OCI-M2 (cell line): ENCODE results near the gene NPHP4.

Source experiments
- DNase-seq: peaks from one replicate; lab custom pipeline; 2025; ENCODE audit not compliant: unreplicated experiment; lab: John Stamatoyannopoulos, UW

NPHP4 gene

GRCh38 chr1:5991381-5992025, 722 bp downstream of the NPHP4 start:
- no peak for DNase-seq

- DNase-seq: no peak
These were observed 1.3 kb downstream of the NPHP4 start for GRCh38 chr1:5990913-5991312.

GRCh38 chr1:5989731-5990271, 2.4 kb downstream of the NPHP4 start:
- no peak for DNase-seq

DNA sequence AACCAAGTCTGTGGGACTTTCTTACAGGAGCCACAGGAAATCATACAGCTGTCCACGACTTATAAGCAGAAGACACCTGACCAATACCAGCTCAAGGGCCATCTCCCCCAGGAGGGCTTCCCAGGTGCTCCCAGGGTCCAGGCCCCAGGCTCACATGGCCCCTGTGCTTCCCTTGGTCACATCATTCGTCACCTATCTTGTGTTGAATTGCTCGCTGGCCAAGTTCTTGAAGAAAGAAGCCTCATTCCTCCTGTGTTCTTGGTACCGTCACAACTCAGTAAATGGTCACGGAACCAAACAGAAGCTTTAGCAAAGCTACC, 3.0 kb downstream of the NPHP4 start:
- no peak for DNase-seq

GRCh38 chr1:5988596-5989285, 3.5 kb downstream of the NPHP4 start:
- no peak for DNase-seq

DNA sequence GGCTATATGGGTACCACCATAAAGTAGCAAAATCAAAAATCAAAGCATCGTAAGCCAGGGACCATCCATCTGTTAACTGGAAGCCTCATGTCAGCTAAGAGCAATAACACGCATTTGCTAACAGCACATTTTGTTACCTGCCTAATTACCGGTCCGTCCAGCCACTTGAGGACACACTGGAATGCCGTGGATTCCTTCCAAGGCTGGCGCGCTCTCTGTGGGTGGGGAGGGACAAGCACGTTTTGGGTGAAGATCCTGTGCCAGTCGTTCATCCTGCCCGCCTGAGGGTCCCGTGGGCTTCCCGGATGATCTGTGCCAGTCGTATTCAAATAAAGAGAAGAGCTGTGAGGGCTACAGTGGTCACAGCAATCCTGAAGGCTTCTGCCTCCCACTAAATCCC, 6.2 kb downstream of the NPHP4 start:
- no peak for DNase-seq

DNA sequence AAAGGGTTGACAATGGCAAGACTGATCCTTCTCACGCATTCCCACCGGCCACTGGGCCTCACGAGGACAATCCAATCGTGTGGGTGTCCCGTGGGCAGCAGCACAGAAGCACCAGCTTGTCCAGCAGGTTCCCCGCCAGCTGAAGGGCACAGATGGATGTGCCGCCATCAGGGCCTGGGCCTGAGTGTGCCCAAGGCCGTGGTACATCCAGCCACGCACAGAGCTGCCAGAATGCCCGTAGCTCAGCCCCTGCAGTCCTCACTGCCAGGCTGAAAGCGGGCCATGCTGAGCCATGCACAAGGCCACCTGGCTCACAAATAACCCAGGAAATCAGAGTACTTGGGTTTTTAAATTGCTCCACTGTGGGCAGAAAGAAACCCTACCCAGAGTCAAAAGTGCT, 7.0 kb downstream of the NPHP4 start:
- DNase-seq: no peak

DNA sequence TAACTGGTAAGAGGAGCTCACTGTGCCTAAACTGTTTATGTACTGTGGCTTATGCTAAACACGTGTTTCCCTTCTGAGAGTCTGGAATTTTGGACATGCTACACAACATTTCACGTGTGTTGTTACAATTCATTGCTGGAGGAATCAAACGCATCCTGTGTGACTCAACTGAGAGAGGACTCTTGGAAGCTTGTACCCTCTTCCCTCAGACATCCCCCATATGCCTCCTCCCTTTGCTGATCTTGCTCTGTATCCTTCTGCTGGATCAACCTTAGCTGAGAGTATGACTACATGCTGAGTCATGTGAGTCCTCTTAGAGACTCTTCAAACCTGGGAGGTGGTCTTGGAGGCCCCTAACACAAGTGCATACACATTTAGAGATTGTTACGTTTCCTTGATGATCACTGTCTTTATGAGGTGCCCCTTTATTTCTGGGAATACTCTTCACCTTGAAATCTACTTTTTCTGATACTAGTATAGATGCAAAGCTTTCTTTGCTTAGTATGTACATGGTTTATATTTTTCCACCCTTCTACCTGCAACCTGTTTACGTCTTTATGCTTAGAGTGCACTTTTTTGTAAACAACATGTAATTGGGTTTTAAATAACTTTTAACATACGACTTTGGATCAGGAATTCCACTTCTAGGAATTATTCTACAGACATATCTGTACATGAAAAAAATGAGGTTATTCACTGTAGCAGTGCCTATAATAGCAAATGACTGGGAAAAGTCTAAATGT, 8.7 kb downstream of the NPHP4 start:
- no peak for DNase-seq

- no peak for DNase-seq
These were observed 9.4 kb downstream of the NPHP4 start for GRCh38 chr1:5982868-5983267.

GRCh38 chr1:5982276-5982675, 9.9 kb downstream of the NPHP4 start:
- DNase-seq: no peak

GRCh38 chr1:5981009-5981380, 11.2 kb downstream of the NPHP4 start:
- DNase-seq: no peak

GRCh38 chr1:5980314-5981008, 11.8 kb downstream of the NPHP4 start:
- DNase-seq: no peak

DNA sequence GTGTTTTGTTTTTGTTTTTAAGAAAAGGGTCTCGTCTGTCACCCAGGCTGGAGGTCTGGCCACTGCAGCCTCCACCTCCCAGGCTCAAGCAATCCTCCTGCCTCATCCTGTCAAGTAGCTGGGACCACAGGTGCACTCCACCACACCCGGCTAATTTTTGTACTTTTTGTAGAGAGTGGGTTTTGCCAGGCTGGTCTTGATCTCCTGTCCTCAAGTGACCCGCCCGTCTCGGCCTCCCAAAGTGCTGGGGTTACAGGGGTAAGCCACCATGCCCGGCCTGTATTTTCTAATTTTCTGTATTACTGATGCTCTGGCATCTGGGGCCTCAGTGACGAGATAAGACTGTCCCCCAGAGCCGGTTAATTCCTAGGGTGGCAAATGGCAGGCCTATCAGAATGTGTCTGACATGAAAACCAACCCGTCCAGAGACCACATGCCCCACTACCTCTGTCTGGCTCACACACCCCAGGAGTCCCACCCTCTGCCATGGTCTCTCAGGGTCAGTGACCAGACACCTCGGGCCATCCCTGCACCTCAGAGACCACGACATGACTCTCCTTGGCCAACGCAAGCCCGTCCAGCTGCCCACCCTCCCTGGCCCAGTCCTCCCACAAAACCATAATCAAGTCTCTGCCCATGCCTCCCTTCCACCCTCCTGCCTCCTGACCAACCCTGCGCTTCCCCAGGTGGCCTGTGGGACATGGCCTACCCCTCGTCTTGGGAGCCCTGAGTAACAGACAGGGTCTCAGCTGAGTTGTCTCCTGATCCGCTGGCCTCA, 12.5 kb downstream of the NPHP4 start:
- DNase-seq: no peak

DNA sequence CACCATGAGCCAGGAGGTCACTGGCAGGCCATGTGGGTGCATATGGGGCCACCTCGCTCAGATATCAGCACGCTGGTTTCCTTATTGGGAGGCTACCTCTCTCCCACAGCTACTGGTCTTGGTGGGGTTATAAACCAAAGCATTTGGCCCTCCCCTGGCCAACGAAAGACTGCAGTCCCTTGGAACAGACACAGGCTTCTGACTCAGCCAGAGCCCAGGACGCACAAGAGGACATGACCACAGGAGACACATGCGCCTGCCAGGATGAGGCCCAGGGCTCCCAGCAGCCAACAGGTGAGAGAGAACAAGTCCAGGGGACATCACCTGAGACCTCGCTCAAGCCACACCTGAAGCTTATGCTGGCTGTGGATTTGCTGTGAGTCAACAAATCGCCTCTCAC, 13.8 kb downstream of the NPHP4 start:
- no peak for DNase-seq

DNA sequence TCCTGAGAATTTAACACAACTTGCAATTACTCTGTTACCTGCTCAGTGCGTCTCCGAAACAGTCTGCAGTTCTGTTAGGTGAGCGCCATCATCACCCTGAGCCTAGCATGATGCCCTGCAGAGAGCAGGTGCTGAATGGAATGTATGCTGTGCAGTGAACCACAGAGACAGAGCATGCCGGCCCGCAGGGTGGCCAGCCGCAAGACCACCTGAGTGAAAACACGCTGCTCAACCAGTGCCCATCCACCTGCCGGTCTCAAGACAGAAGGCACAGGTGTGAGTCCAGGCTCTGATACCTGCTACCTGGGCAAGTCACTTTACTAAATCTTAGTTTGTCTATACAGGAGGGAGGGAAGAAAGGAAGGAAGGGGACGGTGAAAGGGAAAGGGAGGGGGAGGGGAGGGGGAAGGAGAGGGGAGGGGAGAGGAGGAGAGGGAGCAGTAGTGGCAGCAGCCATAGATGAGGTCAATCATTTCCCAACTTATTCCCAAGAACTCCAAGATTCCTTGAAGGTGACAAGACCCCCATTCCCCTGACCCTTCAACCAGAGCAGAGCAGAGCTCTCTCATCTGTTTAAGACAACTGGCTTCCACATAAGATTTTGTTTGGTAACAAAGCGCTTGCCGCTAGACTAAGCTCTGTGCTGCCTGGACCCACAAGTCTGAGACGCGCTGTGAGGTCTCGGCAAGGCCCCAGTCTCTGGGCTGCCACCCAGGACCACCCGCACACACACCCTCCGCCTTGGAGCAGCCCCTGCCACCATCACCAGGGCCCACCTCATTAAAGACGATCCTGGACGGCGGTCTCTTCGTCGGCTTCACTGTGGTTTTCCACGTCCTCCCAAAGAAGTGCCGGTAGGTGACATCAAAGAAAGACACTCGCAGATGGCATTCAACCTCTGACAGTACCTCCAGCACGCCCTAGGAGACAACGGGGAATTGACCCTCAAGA, 14.5 kb downstream of the NPHP4 start:
- no peak for DNase-seq

DNA sequence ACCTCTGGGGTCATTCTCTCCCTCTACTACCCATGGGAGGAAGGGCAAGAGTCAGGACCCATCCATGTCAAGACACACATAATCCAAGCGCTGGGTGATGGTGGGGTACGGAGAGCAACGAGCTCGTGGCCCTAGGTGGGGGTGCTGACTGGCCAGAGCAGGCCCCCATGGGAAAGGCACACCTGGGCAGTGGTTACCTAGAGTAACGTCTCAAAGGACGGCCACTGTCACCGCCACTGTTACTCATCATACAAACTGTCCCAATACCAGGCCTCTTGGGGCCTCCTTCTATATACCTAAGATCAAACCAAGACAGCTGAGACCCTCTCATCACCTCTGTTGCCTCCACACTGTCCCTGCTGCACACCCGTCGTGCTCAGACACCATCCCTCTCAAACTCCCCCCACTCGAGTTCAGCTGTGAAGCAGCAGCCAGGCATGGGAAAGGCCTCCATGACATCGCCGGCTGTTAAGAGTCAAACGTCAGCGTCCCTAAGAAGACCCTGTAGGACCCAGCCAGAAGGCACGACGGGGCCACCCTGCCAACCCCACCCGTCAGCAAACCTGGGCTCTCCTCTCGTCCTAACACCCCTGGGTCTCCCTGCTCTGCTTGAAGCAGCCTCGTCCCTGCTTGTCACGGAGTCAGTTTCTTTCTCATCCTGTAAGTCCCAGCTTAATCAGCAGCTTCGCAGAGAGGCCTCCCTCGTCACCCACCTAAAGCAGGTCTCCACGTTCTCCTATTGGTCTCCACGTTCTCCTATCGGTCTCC, 15.3 kb downstream of the NPHP4 start:
- no peak for DNase-seq

GRCh38 chr1:5976231-5976630, 16.0 kb downstream of the NPHP4 start:
- no peak for DNase-seq

DNA sequence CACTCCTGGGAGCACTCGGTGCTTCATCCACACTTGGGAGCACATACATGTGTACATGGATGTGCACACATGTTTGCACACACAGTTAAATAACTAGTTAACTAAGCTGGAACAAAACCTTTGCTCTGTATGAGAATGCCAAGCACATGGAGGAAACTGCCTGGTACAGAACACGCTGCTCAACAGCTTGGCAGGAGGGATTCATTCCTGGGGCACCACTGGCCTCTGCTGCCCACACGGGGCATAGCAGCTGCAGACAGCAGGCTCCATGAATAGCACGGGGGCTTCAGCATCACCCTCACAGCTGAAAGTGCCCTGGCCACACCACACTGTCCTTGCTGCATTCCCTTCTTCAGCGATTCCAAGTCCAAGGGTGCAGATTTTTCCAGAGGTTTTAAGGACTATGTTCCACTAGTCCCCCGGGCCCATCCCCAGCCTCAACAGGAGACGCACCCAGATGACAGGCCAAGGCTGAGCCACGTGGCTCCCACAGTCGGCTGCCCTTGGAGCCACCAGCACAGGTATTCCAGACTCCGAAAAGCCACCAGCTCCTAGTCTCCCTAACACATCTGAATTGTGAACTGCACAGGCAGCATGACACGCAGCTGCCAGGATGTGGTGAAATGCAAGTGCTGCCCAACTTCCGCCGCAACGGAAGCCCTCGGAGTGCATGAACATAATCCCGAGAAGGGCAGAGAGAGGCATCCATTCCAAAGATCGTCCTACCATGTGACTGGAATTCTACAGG, 16.9 kb downstream of the NPHP4 start:
- no peak for DNase-seq
